GM12872 (cell line): ENCODE results near the gene ZMAT2.

Source experiments
- TF ChIP-seq, protein P1 (sequence below): IDR thresholded peaks from 3 replicates; pipeline ENCODE4 v1.5.1; 2011; ENCODE audit warnings: low read depth, mild to moderate bottlenecking, low read length, moderate library complexity; ENCODE audit not compliant: insufficient read depth

ZMAT2 gene

GRCh38 chr5:140673187-140673976 is 26.9 kb upstream of the ZMAT2 start, which contains the start of gene DND1:
DND1 (minus strand) TSS chr5:140673576; CDS start chr5:140673542, 34 bp downstream.
- TF ChIP-seq, protein P1, sequence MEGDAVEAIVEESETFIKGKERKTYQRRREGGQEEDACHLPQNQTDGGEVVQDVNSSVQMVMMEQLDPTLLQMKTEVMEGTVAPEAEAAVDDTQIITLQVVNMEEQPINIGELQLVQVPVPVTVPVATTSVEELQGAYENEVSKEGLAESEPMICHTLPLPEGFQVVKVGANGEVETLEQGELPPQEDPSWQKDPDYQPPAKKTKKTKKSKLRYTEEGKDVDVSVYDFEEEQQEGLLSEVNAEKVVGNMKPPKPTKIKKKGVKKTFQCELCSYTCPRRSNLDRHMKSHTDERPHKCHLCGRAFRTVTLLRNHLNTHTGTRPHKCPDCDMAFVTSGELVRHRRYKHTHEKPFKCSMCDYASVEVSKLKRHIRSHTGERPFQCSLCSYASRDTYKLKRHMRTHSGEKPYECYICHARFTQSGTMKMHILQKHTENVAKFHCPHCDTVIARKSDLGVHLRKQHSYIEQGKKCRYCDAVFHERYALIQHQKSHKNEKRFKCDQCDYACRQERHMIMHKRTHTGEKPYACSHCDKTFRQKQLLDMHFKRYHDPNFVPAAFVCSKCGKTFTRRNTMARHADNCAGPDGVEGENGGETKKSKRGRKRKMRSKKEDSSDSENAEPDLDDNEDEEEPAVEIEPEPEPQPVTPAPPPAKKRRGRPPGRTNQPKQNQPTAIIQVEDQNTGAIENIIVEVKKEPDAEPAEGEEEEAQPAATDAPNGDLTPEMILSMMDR, result no peak

- TF ChIP-seq, protein P1, result no peak
Measured at GRCh38 chr5:140674211-140674610, 26.0 kb upstream of the ZMAT2 start.

GRCh38 chr5:140674629-140675028 is 25.6 kb upstream of the ZMAT2 start:
- TF ChIP-seq, protein P1, result no peak

GRCh38 chr5:140677947-140678346 is 22.3 kb upstream of the ZMAT2 start:
- TF ChIP-seq, protein P1, result no peak

DNA sequence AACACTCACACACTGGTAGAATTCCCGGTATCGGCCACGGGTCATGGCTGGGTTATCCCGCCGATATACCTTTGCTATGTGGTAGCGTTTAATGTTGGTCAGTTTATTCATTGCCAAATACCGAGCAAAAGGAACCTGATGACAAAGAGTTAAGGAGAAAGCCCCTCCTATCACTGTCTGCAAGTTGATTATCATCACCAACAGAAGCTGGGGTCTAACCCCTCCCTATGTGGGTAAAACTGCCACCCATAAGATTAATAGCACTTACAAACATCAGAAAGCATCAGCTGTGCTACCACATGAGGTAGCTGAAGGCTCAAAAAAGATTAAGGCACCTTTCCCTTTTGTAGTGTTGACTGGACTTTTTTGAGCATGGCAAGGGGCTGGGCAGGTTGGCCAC is 21.3 kb upstream of the ZMAT2 start:
- TF ChIP-seq, protein P1, result no peak

GRCh38 chr5:140690376-140690932 is 9.8 kb upstream of the ZMAT2 start:
- TF ChIP-seq, protein P1, result no peak

DNA sequence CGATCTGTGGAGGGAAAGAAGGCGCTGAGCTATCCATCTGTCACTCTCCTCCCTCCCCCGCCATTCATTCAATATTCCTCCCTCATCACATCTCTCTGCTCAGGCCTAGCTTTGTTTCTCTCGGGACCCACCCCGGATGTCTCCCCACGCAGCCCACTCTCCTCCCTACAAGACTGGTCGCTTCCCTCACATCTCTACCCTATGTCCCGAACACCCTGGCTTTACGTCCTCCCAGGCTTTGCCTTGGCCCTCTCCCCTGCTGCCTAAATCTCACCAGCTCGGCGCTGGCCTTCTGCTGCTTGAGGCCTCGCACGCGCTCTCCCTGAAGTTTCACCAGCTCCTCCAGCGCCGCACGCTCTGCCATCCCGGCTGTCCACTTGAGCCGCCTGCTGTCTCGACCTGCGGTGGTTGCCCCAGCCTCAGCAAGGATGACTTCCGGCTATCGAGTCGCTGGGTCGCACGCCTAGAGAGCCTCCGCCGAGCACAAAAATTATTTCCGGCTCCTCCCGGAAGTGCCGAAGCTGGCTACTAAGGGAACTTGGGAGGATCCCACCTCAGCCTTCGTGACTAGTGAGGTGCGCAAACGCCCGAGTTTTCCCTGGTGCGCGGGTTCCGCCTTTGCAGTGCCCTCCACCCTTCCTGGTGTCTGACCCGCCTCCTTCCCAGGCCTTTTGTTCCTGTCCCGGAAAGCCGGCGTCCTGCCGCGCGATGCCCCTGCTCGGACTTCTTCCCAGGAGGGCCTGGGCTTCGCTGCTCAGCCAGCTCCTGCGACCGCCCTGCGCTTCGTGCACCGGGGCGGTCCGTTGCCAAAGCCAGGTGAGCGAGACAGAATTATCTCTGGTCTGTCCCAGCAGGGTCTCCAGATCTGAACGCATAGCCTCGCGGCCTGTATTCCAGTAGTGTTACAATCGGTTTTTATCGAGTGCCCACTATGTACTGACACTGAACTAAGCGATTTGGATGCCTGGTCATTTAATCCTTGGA is 9.0 kb upstream of the ZMAT2 start, which contains the start of the genes HARS1 and HARS2:
Gene HARS1 (minus strand): TSS at position 430 of the 984 bp plus-strand sequence. CDS start 66 bp downstream, at position 364.
Gene HARS2 (plus strand): TSS at position 515 of the 984 bp plus-strand sequence. CDS start 194 bp downstream, at position 709.
- TF ChIP-seq, protein P1, result no peak
